Smooth muscle cell of the brain vasculature (primary cell): Measurements from ENCODE around the gene POU2AF1.

Experiments
- DNase-seq: peaks from one replicate; pipeline ENCODE4 v3.0.0-alpha.2; 2012; ENCODE audit warnings: low read depth, low spot score

The POU2AF1 gene

DNA sequence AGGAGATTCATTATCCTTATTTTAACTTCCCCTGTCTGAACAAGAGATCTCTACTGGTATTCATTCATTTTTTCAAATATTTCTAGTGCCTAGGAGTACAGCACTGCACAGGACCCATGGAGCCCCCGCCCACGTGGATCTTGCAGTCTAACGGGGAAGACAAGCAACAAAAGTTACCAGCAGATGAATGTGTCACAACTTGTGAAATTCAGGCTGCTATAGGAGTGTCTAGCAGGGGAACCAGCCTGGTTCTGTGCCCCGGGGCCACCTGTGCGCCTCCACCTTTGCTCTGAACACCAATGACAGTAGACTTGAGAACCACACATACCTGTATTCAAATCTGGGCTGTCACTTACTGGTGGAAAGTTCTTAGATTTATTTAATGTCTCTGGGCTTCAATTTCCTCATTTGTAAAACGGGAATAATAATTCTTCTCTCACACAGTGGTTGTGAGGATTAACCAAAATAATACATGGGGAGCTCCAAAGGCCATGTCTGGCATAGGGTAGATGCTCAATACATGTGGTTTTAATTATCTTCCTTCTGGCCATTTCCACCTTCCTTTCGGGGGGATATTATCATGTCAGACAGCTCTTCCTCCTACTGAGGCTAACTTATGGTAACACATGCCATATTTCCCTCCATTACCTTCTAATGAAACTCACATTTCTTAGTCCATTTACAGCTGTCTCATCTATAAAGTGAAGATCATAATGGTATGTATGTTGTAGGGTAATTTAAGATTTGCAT, 17.8 kb downstream of the POU2AF1 start:
- DNase-seq = no peak

GRCh38 chr11:111360150-111361043, 18.7 kb downstream of the POU2AF1 start:
- DNase-seq = no peak

DNA sequence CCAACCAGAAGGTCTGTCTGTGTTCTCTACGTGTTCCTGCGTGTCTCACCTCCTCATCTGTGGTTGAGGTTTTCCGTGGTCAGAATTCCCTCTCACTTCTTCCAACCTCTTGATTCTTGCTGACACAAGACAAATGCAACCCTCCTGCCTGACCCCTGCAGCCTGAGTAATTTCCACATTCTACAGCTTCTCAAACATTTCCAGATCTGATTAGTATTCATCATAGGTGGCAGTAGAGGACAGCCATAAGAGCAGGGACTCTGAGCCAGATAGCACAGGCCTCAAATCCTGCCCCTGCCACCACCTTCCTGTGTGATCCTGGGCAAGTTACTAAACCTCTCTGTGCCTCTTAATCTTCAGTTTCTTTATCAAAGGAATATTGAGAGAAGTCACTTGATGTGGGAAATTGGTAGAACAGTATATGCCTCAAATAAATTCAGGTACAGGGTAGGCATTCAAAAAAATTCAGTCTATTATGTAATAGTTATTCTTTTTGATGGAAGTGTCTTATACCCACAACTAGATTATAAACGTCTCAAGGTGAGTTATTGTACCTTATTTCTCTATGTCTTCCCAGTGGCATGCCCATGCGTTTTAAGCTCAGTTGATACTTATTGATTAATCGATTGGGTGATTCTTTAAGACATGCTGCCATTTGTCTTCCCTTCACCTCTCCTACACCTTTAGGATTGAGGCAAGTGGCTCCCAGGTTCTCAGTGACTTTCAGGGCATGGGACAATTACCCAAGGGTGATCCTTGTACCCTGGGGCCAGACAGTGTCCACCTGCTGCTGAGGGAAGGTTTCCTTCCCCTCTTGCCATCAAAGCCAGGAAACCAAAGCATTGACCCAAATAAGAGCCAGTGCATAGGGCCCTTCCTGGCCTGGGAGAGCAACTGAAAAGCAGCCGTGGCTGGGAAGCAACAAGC, 19.6 kb downstream of the POU2AF1 start:
- DNase-seq = no peak

GRCh38 chr11:111358038-111359001, 20.8 kb downstream of the POU2AF1 start:
- no peak for DNase-seq

DNA sequence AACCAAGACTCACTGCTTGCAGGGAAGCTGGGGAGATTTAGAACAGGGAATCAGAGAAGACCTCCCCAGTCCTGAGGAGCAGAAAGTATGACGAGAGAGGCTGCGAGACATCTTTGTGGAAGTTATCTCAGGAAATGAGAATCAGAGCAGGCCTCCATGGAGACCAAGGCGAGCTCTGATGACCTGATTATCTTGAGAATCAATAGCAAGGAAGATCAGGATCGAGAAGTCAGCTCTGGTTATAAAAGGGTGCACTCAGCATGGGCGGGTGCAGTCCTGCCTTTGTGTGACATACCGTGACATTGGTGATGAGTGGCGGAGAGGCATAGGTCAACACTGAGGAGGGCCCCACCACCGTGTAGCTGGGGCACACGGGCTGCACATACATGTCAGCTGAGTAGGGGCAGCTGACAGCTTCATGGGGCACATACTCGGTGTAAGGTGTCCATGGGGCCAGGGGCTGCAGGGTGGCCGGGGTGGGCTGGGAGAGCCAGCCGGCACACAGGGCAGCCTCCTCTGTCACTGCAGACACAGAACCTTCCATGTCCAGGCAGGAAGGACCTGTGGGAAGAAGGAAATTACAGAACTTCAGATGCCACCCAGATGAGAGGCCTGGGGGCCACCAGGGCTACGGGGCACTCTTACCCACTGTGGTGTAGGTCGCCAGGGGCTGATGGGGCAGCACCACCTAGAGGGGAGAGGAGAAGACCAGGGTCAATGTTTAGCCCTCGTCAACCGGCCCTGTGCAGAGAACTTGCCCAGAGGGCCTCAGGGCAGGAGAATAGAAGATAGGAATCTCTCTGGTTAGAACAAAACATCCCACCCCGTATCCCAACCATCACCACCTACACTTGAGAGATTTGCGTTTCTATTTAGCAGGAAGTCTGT, 21.7 kb downstream of the POU2AF1 start:
- DNase-seq = no peak

- DNase-seq = no peak
Measured at GRCh38 chr11:111356660-111357048, 22.4 kb downstream of the POU2AF1 start.

GRCh38 chr11:111355956-111356659, 23.0 kb downstream of the POU2AF1 start:
- no peak for DNase-seq

DNA sequence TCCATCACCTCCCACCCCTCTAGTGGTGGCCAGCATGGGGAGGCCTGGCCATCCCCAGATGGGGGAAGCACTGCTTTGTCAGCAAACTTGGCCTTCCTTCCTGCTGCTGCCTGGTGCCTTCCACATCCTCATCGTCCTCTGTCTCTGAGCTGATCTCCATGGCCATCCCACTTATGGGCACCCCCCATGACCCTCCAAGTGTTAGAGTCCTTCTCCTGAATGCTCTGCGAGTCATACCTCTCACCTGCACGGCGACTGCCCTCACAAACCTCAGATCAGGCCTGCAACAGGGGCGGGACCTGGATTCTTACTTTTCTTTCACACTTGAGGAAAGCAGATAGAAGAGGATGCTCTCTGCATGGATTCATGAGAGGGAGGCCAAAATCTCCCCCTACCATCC, 24.0 kb downstream of the POU2AF1 start:
- DNase-seq = no peak

DNA sequence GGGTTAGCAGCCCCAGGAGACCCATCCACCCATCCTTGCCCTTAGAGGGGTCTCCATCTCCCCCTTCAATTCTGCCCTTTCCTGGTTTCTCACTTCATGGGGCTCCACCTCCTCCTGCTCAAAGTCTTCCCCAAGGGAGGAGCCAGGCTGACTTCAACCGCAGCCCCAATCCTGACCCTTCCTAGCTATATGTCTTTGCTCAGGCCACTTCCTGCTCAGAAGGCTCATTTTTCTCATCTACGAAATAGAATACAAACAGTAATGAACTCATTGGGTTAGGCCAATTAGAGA, 24.5 kb downstream of the POU2AF1 start:
- DNase-seq = no peak

DNA sequence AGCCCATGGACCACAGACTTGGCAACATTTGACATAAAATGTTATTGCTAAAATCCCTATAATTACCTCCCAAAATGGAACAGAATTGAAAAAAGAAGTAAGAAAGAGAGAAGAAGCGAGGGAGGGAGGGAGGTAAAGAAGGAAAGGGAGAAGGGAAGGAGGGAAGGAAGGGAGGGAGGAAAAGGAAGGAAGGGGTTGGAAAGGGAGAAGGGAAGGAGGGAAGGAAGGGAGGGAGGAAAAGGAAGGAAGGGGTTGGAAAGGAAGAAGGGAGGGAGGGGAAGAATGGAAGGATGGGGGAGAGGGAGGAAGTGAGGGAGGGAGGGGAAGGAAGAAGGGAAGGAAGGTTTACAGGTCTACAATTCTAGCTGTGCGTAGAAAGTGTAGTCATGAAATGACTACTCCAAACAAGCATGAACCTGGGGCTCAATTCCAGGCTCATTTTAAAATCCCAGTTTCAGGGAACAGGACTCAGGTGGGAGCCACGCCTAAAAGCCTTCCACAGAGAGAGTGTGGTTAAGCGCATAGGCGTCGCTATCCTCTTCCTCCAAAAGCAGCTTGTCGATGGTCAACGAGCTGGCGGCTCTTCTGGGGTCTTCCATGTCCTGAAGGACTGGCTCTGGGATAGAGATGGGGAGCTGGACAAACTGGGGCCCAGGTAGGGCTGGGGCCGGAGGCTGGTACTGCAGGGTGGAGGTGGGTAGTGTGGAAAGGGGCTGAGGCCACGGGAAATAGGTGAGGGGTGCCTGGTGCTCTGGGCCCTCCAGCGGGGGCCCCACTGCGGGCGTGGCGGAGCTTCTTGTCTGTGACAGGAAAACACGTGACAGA, 25.1 kb downstream of the POU2AF1 start:
- no peak for DNase-seq

- no peak for DNase-seq
Measured at GRCh38 chr11:111352935-111353710, 26.0 kb downstream of the POU2AF1 start.

- no peak for DNase-seq
Measured at GRCh38 chr11:111352231-111352746, 26.8 kb downstream of the POU2AF1 start.

DNA sequence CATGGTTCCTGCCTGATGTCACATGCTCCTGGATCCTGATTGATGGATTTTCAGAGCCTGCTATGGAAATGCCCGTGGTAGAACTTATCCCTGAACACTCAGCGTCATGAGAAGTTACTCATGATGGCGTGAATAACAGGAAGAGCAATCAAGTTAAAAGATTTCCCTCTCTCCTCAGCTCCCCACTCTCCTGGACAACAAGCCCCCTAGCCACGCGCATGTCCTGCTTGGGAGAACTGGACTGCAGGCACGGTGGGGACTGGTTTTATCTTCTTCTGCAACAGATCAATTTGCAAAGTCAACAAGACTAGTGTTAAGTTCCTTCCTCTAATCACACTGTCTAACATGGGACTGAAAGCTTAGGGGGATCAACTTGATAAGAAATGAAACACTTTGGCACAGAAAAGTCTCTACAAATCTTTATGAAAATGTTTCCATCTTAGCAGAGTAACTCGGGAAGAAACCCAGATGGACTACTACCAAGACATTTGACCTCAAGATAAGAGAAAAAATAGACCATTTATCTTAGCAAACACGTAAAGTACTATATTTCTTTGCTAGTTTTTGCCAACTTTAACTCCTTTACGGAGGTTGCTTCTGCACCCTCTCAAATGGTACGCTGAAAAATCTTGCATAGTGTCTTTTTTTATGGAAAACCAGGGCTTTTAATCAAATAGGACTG, 27.6 kb downstream of the POU2AF1 start:
- no peak for DNase-seq

- DNase-seq = no peak
Measured at GRCh38 chr11:111350811-111351210, 28.3 kb downstream of the POU2AF1 start.

DNA sequence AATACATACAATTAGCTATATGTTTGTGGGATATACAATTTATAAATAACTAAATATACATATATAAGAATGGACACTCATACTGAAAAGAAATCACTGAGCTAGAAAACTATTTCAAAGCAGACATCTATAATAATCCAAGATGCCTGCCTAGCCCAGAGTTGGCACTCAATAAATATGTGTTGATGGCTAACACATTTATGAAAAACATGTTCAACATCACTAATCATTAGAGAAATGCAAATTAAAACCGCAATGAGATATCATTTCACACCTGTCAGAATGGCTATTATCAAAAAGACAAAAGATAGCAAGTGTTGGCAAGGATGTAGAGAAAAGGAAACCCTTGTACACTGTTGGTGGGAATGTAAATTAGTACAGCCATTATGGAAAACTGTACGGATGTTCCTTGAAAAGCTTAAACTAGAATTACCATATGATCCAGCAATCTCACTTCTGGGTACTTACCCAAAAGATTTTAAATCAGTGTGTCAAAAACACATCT, 29.8 kb downstream of the POU2AF1 start:
- no peak for DNase-seq

DNA sequence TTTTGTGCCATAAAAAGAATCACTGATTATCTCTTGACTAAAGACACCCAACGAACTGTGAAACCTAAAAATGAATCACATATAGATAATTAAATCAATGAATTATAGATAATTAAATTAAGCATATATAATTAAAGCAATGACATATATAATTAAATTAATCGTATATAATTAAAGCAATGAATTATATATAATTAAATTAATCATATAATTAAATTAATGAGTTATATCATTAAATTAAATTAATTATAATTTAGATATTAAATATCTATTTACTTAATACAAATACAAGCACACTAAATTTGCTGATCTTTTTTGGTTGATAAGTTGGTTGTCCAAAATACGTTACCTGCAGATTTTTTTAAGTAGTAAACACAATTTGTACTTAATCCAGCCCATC, 30.9 kb downstream of the POU2AF1 start:
- no peak for DNase-seq

DNA sequence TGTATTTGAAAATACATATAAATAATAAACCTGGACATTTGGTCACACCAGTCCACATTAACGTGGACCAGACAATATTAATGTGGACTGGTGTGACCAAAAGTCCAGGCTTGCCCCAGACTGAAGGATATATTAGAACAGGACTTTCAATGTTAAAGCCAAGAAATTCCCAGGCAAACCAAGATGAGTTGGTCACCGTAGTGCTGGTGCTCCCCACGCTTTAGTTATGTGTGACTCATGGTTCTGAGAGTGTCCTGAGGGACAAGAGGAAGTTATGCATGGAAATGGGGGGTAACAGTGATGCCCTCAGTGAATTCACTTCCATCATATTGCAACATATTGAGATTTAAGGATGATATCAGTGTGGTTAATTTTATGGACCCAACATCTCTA, 31.4 kb downstream of the POU2AF1 start:
- DNase-seq = no peak
